Measurements from ENCODE around the gene GLB1L.
"Not testable (repeated sequence)": the region's sequence is repeated elsewhere in the genome, so short reads cannot be mapped to it uniquely, and the experiment has no call there.

GLB1L gene

DNA sequence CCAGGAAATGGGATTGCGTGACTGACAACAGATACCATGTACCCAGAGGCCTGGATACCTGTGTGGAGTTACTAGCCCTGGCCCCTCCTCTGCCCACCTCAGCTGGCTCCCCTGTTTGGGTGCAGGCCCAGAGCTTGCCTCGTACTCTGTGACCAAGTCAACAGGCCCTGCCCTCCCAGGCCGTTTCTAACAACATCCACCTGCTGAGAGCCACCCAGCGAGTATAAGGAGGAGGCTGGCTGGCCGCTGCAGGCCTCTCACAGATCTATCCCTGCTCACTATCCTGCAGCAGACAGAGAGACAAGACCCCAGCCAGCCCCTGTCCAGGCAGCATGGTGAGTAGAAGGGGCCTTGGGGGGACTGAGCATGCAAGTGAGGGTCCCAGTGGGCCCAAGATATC lies 21.0 kb upstream of the GLB1L start:
- TF ChIP-seq CTCF (IDR thresholded peaks at IDR 0.05) = no peak
- H3K4me1 Mint-ChIP-seq = no peaks in the 10 kb centered on the region
- peaks cover 58% of the 10 kb centered on the region for H3K27me3 Mint-ChIP-seq (ENCODE audit: low read depth, poor library complexity)
- H3K27ac Mint-ChIP-seq = no peak overlapping the region
- DNase-seq = no peak
- H3K4me3 Mint-ChIP-seq = no peak overlapping the region
- H3K9me3 Mint-ChIP-seq = no peaks in the 10 kb centered on the region
- no peaks in the 10 kb centered on the region for H3K36me3 Mint-ChIP-seq (ENCODE audit: low read depth)

GRCh38 chr2:219261024-219261855 lies 16.0 kb upstream of the GLB1L start:
- peaks cover 82% of the 10 kb centered on the region for H3K27me3 Mint-ChIP-seq (ENCODE audit: low read depth, poor library complexity)
- H3K36me3 Mint-ChIP-seq (ENCODE audit: low read depth) = no peaks in the 10 kb centered on the region
- no peaks in the 10 kb centered on the region for H3K9me3 Mint-ChIP-seq
- no peak for DNase-seq
- H3K4me1 Mint-ChIP-seq = no peaks in the 10 kb centered on the region
- no peak overlapping the region for H3K4me3 Mint-ChIP-seq
- no peak for TF ChIP-seq CTCF (IDR thresholded peaks at IDR 0.05)
- H3K27ac Mint-ChIP-seq = no peak overlapping the region

DNA sequence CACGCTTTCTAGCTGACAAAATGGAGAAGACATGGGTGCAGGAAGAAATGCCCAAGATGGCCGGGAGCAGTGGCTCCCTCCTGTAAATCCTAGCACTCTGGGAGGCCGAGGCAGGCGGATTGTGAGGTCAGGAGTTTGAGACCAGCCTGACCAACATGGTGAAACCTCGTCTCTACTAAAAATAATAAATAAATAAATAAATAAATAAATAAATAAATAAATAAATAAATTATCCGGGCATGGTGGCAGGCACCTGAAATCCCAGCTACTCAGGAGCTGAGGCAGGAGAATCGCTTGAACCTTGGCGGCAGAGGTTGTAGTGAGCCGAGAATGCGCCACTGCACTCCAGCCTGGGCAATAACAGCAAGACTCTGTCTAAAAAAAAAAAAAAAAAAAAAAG lies 13.7 kb upstream of the GLB1L start:
- H3K9me3 Mint-ChIP-seq; H3K36me3 Mint-ChIP-seq (ENCODE audit: low read depth); H3K27ac Mint-ChIP-seq; H3K4me1 Mint-ChIP-seq; H3K4me3 Mint-ChIP-seq; DNase-seq: not testable (repeated sequence)
- peaks cover 96% of the 10 kb centered on the region for H3K27me3 Mint-ChIP-seq (ENCODE audit: low read depth, poor library complexity)

DNA sequence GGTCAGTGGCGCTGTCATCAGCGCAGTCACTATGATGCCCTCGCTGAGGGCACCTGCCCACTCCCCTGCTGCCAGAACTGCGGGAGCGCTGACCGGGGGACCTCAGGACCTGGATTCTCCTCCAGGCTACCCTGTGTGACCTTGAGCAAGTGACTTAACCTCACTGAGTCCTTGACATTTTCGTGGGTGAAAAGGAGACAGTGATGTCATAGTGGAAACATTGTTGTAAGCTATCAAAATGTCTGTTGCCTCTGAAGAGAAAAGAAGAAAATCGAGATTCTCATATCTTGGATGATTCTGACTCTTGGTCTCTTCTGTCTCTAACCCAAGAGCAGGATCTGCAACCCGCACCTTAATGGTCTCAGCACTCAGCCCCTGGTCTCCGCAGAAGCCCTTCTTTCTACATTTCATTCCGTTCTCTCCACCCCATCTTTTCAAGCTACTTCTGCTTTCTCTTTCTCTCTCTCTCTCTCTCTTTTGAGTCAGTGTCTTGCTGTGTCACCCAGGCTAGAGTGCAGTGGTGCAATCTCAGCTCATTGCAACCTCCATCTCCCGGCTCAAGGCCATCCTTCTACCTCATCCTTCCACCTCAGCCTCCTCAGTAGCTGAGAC lies 9.5 kb upstream of the GLB1L start:
- peak overlapping the region; percentile 66 for H3K4me3 Mint-ChIP-seq
- TF ChIP-seq CTCF (IDR thresholded peaks at IDR 0.05) = no peak
- H3K36me3 Mint-ChIP-seq (ENCODE audit: low read depth) = no peaks in the 10 kb centered on the region
- DNase-seq = no peak
- no peak overlapping the region for H3K27ac Mint-ChIP-seq
- peaks cover 25% of the 10 kb centered on the region for H3K4me1 Mint-ChIP-seq
- no peaks in the 10 kb centered on the region for H3K9me3 Mint-ChIP-seq
- H3K27me3 Mint-ChIP-seq (ENCODE audit: low read depth, poor library complexity) = peaks cover 96% of the 10 kb centered on the region

- Mint-ChIP-seq H3K27ac (no peak within 1 kb of the TSS), H3K4me1 (peaks cover 32% of the 10 kb centered on the region), H3K27me3 (ENCODE audit: low read depth, poor library complexity) (peaks cover 89% of the 10 kb centered on the region), H3K36me3 (ENCODE audit: low read depth) (no peaks in the 10 kb centered on the region), H3K9me3 (no peaks in the 10 kb centered on the region), H3K4me3 (peak within 1 kb of the TSS; percentile 76)
- no peak for TF ChIP-seq CTCF (IDR thresholded peaks at IDR 0.05)
- DNase-seq = peak; percentile 67
These were observed 8.7 kb upstream of the GLB1L start, which contains the start of gene TUBA4A for GRCh38 chr2:219253753-219254589. Gene TUBA4A (minus strand): TSS chr2:219253918. CDS start chr2:219253858, 60 bp downstream.

Measured in nephron progenitor cell (in vitro differentiated cells).